C4-2B (cell line): ENCODE data around the gene CASQ2.

Experiments
- H3K27ac ChIP-seq: fragments of 450-650 bp; 2 replicates; pipeline ENCODE4 v1.5.1; 2017
- CTCF ChIP-seq: fragments of 450-650 bp; conservative IDR thresholded peaks from 2 replicates; pipeline ENCODE4 v1.5.1; 2017; ENCODE audit warnings: mild to moderate bottlenecking
- ZFX ChIP-seq: fragments of 450-650 bp; IDR thresholded peaks from 2 replicates; pipeline ENCODE4 v1.6.1; 2017

Gene CASQ2

GRCh38 chr1:115679141-115679611, 89.3 kb downstream of the CASQ2 start:
- TF ChIP-seq CTCF (no peak), ZFX (no peak)
- H3K27ac ChIP-seq, result no peak overlapping the region

GRCh38 chr1:115678141-115678540, 90.4 kb downstream of the CASQ2 start:
- no peak overlapping the region for H3K27ac ChIP-seq

GRCh38 chr1:115677565-115677964, 90.9 kb downstream of the CASQ2 start:
- H3K27ac ChIP-seq, result peak overlapping the region; percentile 63; the same call in 1 of the 2 replicates
- TF ChIP-seq ZFX, result no peak
- TF ChIP-seq CTCF, result no peak

More at GRCh38 chr1:115678141-115678540, 90.4 kb downstream of the CASQ2 start:
- TF ChIP-seq ZFX (no peak), CTCF (no peak)

- TF ChIP-seq ZFX, result no peak
- TF ChIP-seq CTCF, result no peak
These were observed 91.3 kb downstream of the CASQ2 start for GRCh38 chr1:115677182-115677555.

GRCh38 chr1:115676498-115677181, 91.9 kb downstream of the CASQ2 start:
- H3K27ac ChIP-seq, result peak overlapping the region; percentile 63
- TF ChIP-seq ZFX, result no peak
- TF ChIP-seq CTCF, result no peak

More at GRCh38 chr1:115677182-115677555, 91.3 kb downstream of the CASQ2 start:
- H3K27ac ChIP-seq, result peak overlapping the region; percentile 63

GRCh38 chr1:115672224-115673009, 96.1 kb downstream of the CASQ2 start:
- no peak overlapping the region for H3K27ac ChIP-seq
- TF ChIP-seq CTCF, result no peak
- TF ChIP-seq ZFX, result no peak
